PC-9 (cell line): ENCODE data around the gene ASIC4. TPM values are rescaled to one million over a fixed set of nuclear protein-coding genes. Genes with fewer than 3 reads are reported as not detected.

ENCODE experiments used
- BruUV-seq: library from RNA; stranded (reverse); fragments of 400-500 nt; replicated peaks from 2 replicates; lab custom pipeline; 2021; lab: Mats Ljungman, UMichigan
- CTCF ChIA-PET: fragments of 300-600 bp; sonication (Branson Sonifier 250); formaldehyde crosslinking; loops from one replicate; lab custom pipeline; 2022; ENCODE audit warnings: antibody characterized with exemption; lab: Charles Lee
- POLR2A ChIA-PET: fragments of 300-600 bp; sonication (Branson Sonifier 250); formaldehyde crosslinking; loops from one replicate; lab custom pipeline; 2022; ENCODE audit warnings: antibody characterized with exemption; ENCODE audit not compliant: unreplicated experiment; lab: Charles Lee
- DNase-seq, 2 experiments: peaks; one replicate each; pipeline versions ENCODE4 v3.0.0 to v3.0.0-alpha.2; 2015 to 2022; ENCODE audit warnings: mixed read lengths in 1 of 2
- H2AFZ ChIP-seq: fragments of 200-600 bp; sonication (generic); 2 replicates; pipeline ENCODE4 v1.8.1; 2017; ENCODE audit warnings: antibody characterized with exemption
- H3F3A ChIP-seq: fragments of 200-600 bp; sonication (generic); 2 replicates; pipeline ENCODE4 v1.8.1; 2017; ENCODE audit warnings: antibody characterized with exemption, mild to moderate bottlenecking, low read depth; ENCODE audit not compliant: insufficient read depth
- H3K27ac ChIP-seq: fragments of 200-600 bp; sonication (generic); 2 replicates; pipeline ENCODE4 v1.6.1; 2016; ENCODE audit warnings: mixed run types
- H3K27me3 ChIP-seq: fragments of 200-600 bp; sonication (generic); 2 replicates; pipeline ENCODE4 v1.6.1; 2016; ENCODE audit warnings: low read depth, mixed run types; ENCODE audit not compliant: insufficient read depth
- H3K36me3 ChIP-seq: fragments of 200-600 bp; sonication (generic); 2 replicates; pipeline ENCODE4 v1.6.1; 2016; ENCODE audit warnings: low read depth, mixed run types
- H3K4me1 ChIP-seq: fragments of 200-600 bp; sonication (generic); replicated peaks from 2 replicates; pipeline ENCODE4 v1.6.1; 2016; ENCODE audit warnings: mixed run types; ENCODE audit not compliant: insufficient read depth
- H3K4me2 ChIP-seq: fragments of 200-600 bp; sonication (generic); 2 replicates; pipeline ENCODE4 v1.6.1; 2017; ENCODE audit warnings: mixed run types
- H3K4me3 ChIP-seq: fragments of 200-600 bp; sonication (generic); 2 replicates; pipeline ENCODE4 v1.6.1; 2016; ENCODE audit warnings: mixed run types
- H3K79me2 ChIP-seq: fragments of 200-600 bp; sonication (generic); 2 replicates; pipeline ENCODE4 v1.6.1; 2017; ENCODE audit warnings: low read depth, mixed run types
- H3K9me2 ChIP-seq: fragments of 200-600 bp; sonication (generic); 2 replicates; pipeline ENCODE4 v1.8.1; 2017; ENCODE audit warnings: mild to moderate bottlenecking; ENCODE audit not compliant: insufficient read depth
- H3K9me3 ChIP-seq: fragments of 200-600 bp; sonication (generic); 2 replicates; pipeline ENCODE4 v1.8.1; 2016; ENCODE audit warnings: low read depth; ENCODE audit not compliant: insufficient read depth
- H4K20me1 ChIP-seq: fragments of 200-600 bp; sonication (generic); 2 replicates; pipeline ENCODE4 v1.8.1; 2017; ENCODE audit not compliant: insufficient read depth
- EZH2 ChIP-seq: fragments of 200-600 bp; sonication (generic); IDR thresholded peaks from 2 replicates; pipeline ENCODE4 v1.8.0; 2017; ENCODE audit warnings: antibody characterized with exemption, low read depth
- intact Hi-C: fragments of 100-400 bp; cut with micrococcal nuclease; formaldehyde crosslinking; loops from one replicate; pipeline ENCODE4 v1.10.0; 2022; ENCODE audit not compliant: unreplicated experiment
- total RNA-seq: library from RNA; stranded (reverse); gene quantifications from 2 replicates; pipeline ENCODE4 v1.2.3, GENCODE V29; 2021
- TF ChIP-seq, protein P1 (sequence below): fragments of 200-600 bp; sonication (generic); conservative IDR thresholded peaks from 2 replicates; pipeline ENCODE4 v1.6.1; 2017; ENCODE audit warnings: mixed run types, antibody characterized with exemption, mild to moderate bottlenecking, moderate library complexity

ASIC4 gene
- total RNA-seq, 1 experiment from 2014 or later, result 0.22 TPM

DNA sequence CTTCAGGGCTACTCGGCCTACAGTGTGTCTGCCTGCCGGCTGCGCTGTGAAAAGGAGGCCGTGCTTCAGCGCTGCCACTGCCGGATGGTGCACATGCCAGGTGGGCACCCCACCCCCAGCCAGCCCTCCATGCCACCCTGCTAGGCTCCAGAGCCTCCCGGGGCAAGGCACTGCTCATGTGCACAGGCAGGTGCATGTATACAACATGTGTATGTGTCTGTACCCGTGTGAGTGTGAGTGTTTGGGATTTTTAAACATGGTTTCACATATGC, 18.0 kb downstream of the ASIC4 start:
- Histone ChIP-seq H3F3A (peaks cover under 1% of the 10 kb centered on the region; the same call in 1 of the 2 replicates), H3K27me3 (peaks cover 31% of the 10 kb centered on the region), H3K79me2 (no peaks in the 10 kb centered on the region), H3K27ac (no peak overlapping the region), H3K4me2 (no peak overlapping the region), H3K36me3 (no peaks in the 10 kb centered on the region), H3K4me1 (no peaks in the 10 kb centered on the region), H2AFZ (no peak overlapping the region), H3K9me2 (no peaks in the 10 kb centered on the region), H3K9me3 (no peaks in the 10 kb centered on the region), H3K4me3 (no peak overlapping the region), H4K20me1 (no peaks in the 10 kb centered on the region)
- ChIA-PET POLR2A (no interaction called here), CTCF (interaction anchor here (0.5 to 0.8 kb wide), 2 partner anchors 10 to 34 kb away, joined by 7 to 9 read pairs; partner anchors contain the start of gene GMPPA)
- DNase-seq, result no peak
- TF ChIP-seq, protein P1, sequence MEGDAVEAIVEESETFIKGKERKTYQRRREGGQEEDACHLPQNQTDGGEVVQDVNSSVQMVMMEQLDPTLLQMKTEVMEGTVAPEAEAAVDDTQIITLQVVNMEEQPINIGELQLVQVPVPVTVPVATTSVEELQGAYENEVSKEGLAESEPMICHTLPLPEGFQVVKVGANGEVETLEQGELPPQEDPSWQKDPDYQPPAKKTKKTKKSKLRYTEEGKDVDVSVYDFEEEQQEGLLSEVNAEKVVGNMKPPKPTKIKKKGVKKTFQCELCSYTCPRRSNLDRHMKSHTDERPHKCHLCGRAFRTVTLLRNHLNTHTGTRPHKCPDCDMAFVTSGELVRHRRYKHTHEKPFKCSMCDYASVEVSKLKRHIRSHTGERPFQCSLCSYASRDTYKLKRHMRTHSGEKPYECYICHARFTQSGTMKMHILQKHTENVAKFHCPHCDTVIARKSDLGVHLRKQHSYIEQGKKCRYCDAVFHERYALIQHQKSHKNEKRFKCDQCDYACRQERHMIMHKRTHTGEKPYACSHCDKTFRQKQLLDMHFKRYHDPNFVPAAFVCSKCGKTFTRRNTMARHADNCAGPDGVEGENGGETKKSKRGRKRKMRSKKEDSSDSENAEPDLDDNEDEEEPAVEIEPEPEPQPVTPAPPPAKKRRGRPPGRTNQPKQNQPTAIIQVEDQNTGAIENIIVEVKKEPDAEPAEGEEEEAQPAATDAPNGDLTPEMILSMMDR, result no peak
- no peak for TF ChIP-seq EZH2
- no TSS peak for BruUV-seq
- intact Hi-C loops, result loop anchor here (5.0 kb wide), 2 partner anchors 235 to 520 kb away; no protein-coding TSS in a partner anchor

DNA sequence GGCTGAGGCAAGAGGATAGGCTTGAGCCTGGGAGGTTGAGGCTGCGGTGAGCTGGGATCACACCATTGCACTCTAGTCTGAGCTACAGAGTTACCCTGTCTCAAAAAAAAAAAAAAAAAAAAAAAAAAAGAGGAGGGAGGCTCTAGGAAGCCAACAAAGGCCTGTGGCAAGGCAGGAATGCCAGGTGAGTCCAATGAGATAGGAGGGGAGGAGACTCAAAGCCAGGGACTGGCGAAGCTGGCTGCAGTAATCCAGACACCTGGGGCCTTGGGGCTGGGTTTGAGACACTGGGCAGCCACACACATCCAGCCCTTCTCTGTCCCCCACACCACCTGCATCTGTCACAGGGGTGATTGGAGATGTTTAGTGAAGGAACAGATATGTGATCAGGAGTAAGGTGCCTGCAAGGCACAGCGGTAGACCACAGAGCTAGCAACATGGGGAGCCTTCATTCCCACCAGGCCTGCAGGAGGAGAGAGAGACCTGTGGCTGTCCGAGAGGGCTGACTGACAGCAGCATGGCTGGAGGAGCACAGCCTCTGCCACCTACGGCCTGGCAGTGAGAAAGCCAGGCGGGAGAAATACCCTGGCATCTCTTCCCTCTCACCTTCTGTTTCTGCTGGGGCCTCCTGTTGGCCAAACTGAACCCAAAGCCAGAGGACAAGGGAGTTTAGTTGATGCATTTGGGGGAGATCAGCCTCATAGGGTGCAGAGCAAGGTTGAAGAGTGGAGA, 19.8 kb downstream of the ASIC4 start:
- no peak overlapping the region for H2AFZ ChIP-seq
- H4K20me1 ChIP-seq, result peaks cover 7% of the 10 kb centered on the region; the same call in 1 of the 2 replicates
- TF ChIP-seq, protein P1, result no peak
- no peak for TF ChIP-seq EZH2
- peak; percentile 61 to 63 for DNase-seq
- no peak overlapping the region for H3K27ac ChIP-seq
- ChIA-PET CTCF (interaction anchor here (0.7 kb wide), 1 partner anchor 48 kb away, joined by 19 read pairs; no protein-coding TSS in a partner anchor), POLR2A (no interaction called here)
- H3K9me2 ChIP-seq, result no peaks in the 10 kb centered on the region
- no peaks in the 10 kb centered on the region for H3K9me3 ChIP-seq
- H3K4me3 ChIP-seq, result no peak overlapping the region
- intact Hi-C loops, result loop anchor here (5.0 kb wide), 2 partner anchors 237 to 522 kb away; no protein-coding TSS in a partner anchor
- H3K4me2 ChIP-seq, result no peak overlapping the region
- no peaks in the 10 kb centered on the region for H3K4me1 ChIP-seq
- H3K27me3 ChIP-seq, result peaks cover 13% of the 10 kb centered on the region
- peaks cover 6% of the 10 kb centered on the region; the same call in 1 of the 2 replicates for H3F3A ChIP-seq
- no peaks in the 10 kb centered on the region for H3K36me3 ChIP-seq
- no TSS peak for BruUV-seq
- H3K79me2 ChIP-seq, result no peaks in the 10 kb centered on the region

DNA sequence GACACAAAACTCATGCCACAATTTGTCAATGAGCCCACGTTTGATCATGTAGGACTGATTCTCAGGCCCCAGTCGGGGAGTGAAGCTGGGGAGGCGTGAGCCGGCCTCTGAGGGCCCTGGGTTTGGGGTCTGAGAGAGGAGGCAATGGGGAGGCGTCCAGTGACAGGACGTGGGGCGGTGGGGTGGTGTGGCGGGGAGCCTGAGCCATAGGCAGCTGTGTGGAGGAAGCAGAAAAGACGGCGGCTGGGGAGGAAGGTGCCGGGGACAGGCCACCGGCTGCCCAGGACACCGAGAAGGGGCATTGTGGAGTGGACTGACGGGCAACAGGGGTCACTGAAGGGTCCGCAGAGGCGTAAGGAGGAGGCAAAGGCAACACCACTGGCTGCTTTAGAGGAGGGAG, 22.1 kb downstream of the ASIC4 start:
- H4K20me1 ChIP-seq, result peaks cover 21% of the 10 kb centered on the region
- POLR2A ChIA-PET, result no interaction called here
- no peak overlapping the region for H3K27ac ChIP-seq
- H3K4me1 ChIP-seq, result no peaks in the 10 kb centered on the region
- DNase-seq, result no peak
- intact Hi-C loops, result no loop called here
- H3K9me3 ChIP-seq, result no peaks in the 10 kb centered on the region
- peaks cover 9% of the 10 kb centered on the region for H3K36me3 ChIP-seq
- H3K4me3 ChIP-seq, result no peak overlapping the region
- H3K79me2 ChIP-seq, result peaks cover 4% of the 10 kb centered on the region; the same call in 1 of the 2 replicates
- H3K27me3 ChIP-seq, result peaks cover 5% of the 10 kb centered on the region; the same call in 1 of the 2 replicates
- no peaks in the 10 kb centered on the region for H3K9me2 ChIP-seq
- CTCF ChIA-PET, result no interaction called here
- H2AFZ ChIP-seq, result no peak overlapping the region
- BruUV-seq, result no TSS peak
- H3F3A ChIP-seq, result peaks cover 11% of the 10 kb centered on the region; the same call in 1 of the 2 replicates
- H3K4me2 ChIP-seq, result no peak overlapping the region
- TF ChIP-seq EZH2, result no peak
- TF ChIP-seq, protein P1, result no peak
